ENCODE measurements around the gene RNU1-2.
A peak's percentile ranks its signal among the peaks of the same experiment; 100 is the strongest.
"Not testable (repeated sequence)": the region's sequence is repeated elsewhere in the genome, so short reads cannot be mapped to it uniquely, and the experiment has no call there.

The RNU1-2 gene

GRCh38 chr1:16911851-16912721 is 16.3 kb downstream of the RNU1-2 start:
- DNase-seq = not testable (repeated sequence)

GRCh38 chr1:16912742-16913141 is 17.0 kb downstream of the RNU1-2 start:
- DNase-seq = not testable (repeated sequence)

GRCh38 chr1:16913181-16913832 is 17.5 kb downstream of the RNU1-2 start:
- no peak for DNase-seq

DNA sequence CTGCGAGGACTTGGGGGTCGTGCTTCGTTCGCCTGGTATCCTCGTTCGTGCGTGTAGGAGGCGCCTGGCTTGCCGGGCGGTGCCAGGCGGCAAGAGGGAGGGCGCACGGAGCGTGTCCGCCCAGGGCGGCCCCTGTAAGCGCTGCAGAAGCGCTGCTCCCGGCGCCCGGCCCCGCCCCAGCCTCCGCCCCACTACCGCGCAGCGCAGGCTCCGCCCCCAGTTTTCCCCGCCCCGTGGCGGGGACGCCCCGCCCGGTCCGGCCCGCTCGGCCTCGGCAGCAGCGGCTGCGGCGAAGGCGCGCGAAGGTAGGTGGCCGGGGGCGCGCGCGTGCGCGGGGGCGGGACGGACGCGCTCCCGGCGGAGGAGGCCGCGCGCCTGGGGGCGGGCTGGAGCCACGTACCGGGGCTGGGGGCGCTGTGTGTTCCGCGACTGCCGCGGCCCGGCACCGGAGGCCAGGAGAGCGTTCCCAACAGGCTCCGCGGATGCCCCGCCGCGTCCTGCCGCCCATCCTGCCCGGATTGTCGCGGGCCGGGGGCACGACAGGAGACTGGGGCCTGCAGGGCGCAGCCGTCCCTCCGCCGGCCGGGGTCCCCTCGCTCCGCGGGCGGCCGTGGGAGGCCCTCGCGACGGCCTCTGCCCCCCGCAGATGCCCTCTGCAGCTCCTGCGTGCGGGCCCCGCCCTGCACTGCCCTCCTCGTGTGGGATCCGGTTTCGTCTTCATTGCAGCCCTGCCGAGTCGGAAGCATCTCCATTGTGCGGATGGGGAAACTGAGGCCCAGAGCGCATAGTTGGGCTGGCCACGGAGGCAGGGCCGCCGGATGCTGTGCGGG is 18.3 kb downstream of the RNU1-2 start:
- DNase-seq = peak; percentile 92

DNA sequence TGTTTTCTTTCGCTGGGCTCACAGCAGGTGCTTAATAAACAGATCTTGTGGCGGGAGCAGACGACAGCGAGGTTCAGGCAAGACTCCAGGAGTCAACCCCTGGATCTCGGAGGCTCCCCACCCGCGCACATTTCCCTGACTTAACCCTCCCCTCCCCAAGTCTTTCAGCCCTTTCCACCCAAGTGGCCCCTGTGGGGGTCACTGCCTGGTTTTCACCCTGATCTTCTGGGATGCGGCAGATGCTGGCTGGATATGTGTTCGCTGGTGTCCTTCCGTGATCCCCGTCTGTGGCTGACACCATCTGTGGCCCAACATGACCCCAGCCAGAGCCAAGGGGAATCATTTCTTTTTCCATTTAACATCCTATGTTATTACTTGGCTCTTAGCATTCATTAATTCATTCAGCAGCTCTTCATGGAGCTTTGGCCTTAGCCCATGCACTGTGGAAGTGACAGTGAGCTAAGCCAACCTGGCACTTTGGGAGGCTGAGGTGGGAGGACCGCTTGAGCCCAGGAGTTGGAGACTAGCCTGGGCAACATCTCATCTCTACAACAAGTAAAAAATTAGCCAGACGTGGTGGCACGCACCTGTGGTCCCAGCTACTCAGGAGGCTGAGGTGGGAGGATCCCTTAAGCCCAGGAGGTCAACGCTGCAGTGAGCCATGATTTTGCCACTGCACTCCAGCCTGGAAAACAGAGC is 19.3 kb downstream of the RNU1-2 start:
- DNase-seq = peak; percentile 36

- DNase-seq = no peak
Observed at GRCh38 chr1:16915627-16915973, 19.8 kb downstream of the RNU1-2 start.

DNA sequence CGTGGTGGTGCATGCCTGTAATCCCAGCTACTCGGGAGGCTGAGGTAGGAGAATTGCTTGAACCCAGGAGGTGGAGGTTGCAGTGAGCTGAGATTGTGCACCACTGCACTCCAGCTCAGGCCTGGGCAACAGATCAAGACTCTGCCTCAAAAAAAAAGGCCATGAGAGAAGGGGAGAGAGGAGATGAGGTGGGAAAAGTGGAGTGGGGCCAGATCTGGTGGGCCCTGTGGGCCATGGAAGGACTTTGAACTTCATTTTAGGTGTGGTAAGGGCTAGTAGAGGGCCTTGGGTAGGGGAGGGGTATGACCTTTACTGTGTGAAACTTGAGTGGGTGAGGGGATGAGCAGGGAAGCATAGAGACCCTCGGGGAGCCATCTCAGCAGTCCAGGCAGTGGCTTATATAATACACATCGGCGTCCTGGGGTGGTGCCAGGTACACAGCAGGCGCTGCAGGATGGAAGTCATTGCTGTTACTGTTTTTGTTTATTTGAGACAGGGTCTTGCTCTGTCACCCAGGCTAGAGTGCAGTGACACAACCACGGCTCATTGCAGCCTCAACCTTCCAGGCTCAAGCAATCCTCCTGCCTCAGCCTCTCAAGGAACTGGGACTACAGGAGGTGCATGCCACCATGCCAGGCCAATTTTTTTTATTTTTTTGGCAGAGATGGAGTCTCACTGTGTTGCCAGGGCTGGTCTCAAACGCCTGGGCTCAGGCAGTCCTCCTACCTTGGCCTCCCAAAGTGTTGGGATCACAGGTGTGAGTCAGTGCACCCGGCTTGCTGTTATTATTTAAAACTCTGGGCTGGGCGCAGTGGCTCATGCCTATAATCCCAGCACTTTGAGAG is 20.5 kb downstream of the RNU1-2 start:
- DNase-seq = not testable (repeated sequence)

DNA sequence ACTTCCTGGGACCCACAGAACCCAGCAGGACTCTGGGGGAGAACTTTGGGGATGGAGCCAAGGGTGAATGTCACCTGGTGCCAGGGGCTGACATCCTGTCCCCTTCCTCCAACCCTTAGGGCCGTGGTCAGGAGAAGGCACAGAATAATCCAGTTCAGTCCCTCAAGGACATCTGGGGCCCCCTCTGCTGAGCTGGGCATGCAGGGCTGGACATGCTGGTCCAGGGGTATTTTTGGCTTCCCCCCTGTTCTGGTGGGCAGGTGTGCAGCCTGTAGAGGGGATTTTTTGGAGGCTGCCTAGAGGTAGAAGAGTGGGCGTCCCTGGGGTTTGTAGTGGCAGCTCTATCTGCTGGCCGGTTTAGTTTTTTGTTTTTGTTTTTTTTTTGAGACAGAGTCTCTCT is 22.6 kb downstream of the RNU1-2 start:
- DNase-seq = no peak

- not testable (repeated sequence) for DNase-seq
Observed at GRCh38 chr1:16918936-16919665, 23.3 kb downstream of the RNU1-2 start.

DNA sequence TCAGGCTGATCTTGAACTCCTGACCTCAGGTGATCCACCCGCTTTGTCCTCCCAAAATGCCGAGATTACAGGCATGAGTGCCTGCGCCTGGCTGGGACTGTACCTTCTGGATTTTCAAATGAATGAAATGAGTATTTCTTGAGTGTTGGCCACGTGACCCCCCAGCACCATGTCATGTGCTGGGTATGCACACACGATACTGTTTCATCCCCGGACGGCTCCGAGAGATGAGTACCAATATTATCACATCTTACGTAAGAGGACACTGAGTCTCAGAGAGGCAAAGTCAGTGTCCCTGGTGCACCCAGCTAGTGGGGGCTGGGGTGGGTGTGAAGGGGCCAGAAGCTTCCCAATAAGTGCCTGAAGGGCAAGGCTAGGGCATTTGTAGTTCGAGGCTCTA is 25.2 kb downstream of the RNU1-2 start:
- DNase-seq = no peak

DNA sequence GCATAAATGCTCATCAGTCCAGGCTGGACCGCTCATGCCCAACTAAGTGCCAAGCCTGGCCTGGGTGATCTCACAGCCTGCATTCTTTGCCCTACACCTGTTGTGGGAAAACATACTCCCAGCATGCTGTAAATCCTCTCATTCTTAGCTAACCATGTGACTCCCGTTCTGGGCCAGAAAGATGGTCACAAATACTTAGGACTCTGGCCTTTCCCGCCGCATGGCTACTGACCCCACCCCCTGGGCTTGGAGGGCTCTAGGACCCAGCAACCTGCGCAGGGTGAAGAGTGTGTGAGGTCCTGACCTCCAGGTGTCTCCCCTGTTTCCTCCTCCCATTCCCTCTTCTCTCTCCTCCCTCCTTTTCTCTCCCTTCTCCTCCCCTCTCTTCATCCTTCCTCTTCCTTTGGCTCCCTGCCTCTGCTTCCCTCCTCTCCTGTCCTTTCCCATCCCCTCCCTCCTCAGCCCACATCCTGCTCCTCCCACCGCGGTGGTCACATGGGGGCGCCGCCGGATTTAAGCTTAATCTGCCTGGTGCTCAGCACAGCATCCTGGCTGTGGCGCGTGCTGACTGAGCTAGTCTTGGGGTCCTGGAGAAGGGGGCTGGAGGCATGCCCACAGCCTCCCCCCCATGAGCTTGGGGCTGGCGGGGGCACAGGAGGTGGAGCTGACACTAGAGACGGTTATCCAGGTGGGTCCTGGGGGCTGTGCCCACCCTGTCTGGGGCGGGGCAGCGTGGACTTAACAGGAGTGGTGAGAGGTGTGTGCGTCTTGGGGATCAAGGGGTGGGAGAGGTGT is 25.8 kb downstream of the RNU1-2 start, which contains the start of gene CROCC:
Gene CROCC (plus strand): TSS at position 541 of the 795 bp plus-strand sequence. CDS start 88 bp downstream, at position 629.
- DNase-seq = peak; percentile 80

- DNase-seq = no peak
Observed at GRCh38 chr1:16922466-16922865, 26.7 kb downstream of the RNU1-2 start.

GRCh38 chr1:16922885-16923431 is 27.2 kb downstream of the RNU1-2 start:
- no peak for DNase-seq

- DNase-seq = no peak
Observed at GRCh38 chr1:16924216-16924918, 28.6 kb downstream of the RNU1-2 start.

DNA sequence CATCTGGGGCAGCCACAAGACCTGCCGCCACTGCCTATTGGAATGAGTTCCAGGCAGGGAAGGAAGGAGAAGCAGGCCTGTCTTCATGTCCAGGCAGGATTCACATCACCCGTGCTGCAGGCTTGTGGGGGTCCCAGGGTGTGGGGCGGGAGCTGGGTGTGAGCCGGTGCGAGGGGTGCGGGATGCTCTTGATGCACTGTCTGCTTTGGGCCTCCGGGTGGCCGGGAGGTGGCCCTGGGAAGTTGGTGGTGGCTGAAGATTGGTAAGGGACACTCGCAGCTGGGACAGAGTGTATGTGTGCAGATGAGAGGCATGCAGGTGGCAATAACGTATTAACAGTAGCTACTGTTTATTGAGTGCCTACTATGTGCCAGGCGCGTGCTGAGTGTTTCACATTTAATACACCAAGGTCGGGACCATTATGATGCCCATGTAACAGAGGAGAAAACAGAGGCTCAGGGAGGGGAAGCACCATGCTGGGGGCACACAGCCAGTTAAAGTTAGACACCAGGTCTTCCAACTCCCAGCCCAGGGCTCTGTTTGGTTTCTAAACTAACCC is 29.2 kb downstream of the RNU1-2 start:
- DNase-seq = no peak

DNA sequence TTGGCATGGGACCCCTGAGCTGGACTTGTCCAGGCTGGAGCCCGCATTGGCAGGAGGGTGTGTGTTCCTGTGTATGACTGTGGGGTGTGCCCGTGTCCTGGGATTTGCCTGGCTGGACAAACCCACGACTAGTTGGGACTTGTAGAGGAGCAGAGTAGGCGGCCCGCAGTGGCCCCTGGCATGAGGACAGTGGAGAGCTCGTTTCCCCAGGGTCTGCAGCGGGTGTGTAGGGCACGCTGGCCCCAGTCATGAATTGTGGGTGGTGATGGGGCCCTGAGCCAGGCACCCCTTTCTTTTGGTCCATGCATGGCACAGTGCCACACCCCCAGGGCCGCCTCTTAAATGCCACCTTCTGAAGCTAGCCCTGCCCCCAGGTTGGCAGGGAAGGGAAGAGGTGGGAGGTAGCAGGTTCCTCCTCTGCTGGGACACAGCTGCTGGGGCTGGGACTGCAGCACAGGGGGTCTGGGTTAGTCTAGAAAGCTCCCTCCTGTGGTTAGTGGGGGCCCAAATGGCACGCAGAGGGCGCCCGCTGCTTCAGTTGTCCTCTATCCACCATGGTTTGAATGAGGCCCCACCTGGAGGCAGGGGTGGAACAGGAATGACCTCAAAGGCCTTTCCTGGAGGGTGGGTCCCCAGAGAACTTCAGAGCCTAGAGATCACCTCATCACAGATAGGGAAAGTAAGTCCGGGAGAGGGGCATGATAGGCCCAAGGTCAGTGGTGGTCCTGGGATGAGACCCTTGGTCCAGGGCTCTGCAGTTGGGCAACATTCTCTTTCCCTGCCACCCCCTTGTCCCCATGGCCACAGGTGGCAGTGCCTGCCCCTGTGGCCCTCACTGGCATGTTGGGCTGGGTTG is 30.1 kb downstream of the RNU1-2 start:
- peak; percentile 55 for DNase-seq

GRCh38 chr1:16926491-16927073 is 30.8 kb downstream of the RNU1-2 start:
- peak; percentile 91 for DNase-seq
